Measurements from ENCODE around the gene SP8. TPM values are rescaled to one million over a fixed set of nuclear protein-coding genes. Genes with fewer than 3 reads are reported as not detected.

SP8 gene
- total RNA-seq, 1 donor from 2014 or later: not detected

DNA sequence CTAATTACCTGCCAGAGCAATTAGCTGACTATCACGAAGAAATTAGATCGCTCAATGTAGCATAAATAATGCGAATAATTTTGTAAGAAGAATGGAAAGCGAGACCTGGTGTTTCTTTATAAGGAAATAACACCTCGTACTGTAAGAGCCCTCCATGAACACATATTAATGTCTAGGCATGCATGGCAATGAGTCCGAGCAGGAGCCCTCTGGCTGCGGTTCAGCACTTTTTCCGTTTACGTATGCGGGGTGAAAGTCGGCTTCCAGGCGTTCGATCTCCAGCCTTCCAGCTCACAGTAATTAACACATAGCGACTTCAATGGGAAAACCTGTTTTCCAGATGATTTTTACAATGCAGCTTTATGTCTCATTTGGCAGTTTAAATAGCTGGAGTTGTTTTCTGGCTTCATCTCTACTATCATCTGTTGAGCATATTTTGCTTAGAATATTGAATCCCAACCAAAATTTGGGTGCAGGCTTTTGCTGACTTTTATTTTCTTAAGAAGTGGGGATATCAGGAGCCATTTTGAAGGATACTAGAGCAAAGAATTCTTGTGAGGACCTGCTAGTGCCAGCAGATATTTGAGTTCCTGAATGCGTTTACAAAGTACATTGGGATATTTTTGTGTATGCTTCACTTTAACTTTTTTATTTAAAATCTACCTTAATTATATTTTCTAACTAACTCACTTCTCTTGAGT, 7.2 kb upstream of the SP8 start:
- no peak for ATAC-seq

DNA sequence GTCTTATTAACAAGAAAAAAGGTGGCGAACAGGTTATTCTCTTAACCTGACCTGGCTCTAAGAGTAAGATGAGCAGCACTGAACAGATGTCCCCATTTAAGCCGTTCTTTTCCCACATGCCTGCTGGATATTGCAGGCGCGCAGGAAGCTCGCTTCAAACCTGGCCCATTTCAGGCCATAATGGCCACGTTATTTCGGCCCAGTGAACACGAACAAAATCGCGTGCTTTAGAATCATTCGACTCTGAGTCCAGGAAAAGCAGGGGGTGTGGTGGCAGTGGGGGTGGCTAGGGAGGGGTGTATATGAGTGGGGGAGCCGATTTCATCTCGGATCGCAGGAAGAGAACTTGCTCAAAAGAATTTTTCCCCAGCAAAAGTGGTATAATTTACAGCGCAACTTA, 6.6 kb upstream of the SP8 start:
- no peak for ATAC-seq

- ATAC-seq: no peak
Observed at GRCh38 chr7:20791538-20792434, 5.1 kb upstream of the SP8 start.

- ATAC-seq: no peak
Observed at GRCh38 chr7:20790375-20790774, 3.7 kb upstream of the SP8 start.

DNA sequence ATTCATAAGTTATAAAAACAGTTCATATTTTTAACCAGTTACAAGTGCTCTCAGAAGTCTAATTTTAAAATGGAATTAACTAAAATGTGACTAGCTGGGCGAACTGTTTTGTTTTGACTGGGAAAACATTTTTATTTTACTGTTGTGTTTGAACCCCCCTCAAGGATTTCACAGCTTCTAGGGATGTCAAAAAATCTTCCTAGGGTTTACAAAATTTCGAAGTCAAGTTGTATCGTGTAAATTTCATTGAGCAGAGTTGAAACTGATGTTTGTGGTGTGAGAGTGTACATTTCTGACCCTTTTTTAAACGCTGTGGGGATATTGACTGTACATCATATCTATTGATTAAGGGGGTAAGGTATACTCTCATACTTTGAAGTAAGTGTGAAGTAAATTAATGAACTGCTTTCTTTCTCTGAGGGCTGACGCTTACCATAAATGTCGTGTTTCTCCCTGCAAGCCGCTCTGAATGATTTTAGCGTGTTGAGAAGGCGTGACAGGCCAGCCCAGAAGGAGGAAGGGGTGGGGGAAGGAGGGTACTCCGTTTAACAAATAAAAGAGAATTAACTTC, 1.8 kb upstream of the SP8 start:
- no peak for ATAC-seq

DNA sequence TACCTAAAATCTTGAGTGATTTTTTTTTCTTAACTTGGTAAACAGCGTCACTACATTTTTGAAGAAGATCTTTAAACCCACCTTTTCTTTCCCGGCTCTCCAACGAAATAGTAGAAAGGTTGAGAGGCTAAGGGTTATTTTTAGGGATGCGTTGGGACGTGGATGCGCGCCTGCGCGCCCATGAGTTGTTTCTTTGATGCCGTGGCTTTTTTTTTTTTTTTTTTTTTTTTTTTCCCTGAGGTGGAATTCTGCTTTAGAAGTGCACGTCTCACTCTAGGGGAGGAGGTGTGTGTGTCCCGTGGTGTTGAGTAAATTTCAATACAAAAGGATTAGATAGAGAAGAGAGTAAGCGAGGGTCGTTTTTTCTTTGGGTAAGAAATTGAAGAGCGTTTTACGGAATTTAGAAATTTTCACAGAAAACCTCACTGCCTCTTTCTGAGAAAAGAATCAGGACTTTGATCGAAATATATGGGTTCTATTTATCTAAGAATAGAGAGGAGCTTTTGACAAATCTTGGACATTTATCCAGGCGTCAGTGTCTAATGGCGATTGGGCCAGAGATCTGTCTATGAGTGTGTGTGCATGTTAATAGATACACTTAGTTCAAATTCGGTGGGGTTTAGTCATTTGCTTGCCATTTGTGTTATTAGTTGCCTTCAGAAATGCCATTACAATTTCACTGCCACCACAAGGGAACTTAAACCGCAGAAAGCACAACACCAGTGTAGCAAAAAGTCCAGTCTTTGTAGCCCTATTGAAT, 1.2 kb upstream of the SP8 start:
- no peak for ATAC-seq

GRCh38 chr7:20786421-20786778, 286 bp downstream of the SP8 start:
- ATAC-seq: no peak

GRCh38 chr7:20786049-20786412, 655 bp downstream of the SP8 start:
- ATAC-seq: no peak

DNA sequence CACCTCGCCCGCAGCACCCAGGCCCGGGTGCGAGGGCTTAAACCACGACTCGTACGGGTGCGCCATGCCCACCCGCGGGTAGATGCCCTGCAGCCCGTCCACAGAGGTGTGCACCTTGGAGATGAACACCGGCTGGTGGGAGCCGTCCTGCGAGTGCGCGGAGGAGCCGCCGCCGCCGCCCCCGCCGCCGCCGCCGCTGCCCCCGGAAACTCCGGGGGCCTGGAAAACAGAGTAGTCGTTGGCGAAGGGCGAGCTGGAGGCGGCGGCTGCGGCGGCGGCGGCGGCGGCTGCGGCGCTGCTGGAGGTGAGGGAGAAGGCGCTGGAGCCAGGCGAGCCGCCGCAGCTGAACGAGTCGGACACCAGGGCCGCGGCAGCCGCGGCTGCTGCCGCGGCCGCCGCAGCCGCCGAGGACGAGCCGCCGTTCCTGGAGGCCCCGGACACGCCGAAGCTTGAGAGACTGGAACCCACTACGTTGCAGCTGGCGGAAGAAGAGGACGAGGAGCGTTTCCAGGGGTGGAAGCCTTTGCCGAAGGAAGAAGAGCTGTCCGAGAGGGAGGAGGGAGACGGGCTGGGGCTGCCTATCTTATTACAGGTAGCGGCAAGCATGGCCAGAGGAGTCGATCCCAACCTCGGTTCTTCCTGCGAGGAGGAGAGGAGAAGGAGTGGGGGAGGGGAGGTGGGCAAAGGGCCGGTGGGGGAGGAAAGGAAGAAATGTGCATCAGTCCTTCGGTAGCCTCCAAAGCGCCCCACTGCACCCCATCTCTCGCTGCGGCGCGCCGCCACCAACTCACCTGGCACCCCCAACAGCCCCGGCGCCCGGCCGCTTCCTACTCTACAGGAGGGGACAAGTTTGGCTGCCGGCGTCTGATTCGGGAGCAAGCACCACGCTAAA, 1.3 kb downstream of the SP8 start:
- ATAC-seq: peak; percentile 24

DNA sequence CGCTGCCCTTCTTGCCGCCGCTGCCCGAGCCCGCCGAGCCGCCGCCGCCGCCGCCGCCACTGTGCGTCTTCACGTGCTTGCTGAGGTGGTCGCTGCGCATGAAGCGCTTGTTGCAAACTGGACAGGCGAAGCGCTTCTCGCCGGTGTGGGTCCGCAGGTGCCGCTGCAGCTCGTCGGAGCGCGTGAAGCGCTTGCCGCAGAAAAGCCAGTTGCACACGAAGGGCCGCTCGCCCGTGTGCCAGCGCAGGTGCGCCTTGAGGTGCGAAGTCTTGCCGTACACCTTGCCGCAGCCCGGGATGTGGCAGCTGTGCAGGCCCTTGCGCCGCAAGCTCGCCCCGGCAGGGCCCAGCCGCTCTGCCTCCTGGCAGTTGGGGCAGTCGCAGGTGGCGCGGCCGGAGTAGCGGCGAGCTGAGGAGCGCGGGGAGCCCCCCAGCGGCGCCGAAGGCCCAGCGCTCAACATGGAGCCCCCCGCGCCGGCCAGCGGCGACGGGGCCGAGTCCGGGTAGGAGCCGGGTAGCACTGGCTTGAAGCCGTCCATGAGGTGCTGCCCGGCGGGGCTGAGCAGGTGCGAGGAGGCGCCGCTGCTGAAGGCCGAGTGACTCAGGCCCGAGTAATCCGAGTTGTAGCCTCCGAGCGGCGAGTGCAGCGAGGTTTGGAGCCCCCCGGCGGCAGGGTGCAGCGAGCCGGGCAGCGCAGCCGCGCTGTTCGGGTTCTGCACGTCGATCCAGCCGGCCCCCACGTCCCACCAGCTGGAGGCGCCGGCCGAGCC, 2.1 kb downstream of the SP8 start:
- ATAC-seq: peak; percentile 51

DNA sequence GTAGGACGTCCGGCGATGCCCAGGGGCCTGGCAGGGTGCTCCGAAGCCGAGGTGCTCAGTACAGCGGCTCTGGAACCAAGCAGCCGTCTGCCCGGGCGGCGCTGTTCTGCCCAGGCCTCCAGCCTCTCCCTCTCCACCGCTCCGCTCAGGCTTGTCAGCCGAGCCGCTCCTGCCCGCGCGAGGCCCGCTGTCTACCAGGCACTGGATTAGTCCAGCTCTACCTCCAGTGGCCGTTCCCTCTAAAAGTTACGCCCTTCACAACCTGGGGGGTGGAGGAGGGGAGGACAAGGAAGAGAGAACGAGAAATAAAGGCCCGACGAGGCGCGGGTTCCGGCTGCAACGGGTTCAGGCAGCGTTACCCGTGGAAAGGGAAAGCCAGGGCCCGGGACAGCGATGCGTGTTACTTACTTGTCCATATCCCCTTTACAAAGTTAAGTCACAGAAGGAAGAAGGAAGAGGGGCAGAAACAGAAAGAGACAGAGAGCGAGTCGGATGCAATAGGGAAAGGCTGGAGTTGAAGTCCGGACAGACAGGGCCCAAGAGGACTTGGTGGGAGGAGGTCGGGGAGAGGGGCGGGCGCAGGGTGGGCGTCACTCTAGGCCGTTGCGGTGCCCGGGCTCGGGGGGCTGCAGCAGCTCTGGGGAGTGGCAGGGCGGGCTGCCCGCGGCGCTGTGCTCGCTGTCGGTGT, 2.8 kb downstream of the SP8 start:
- ATAC-seq: peak; percentile 84

DNA sequence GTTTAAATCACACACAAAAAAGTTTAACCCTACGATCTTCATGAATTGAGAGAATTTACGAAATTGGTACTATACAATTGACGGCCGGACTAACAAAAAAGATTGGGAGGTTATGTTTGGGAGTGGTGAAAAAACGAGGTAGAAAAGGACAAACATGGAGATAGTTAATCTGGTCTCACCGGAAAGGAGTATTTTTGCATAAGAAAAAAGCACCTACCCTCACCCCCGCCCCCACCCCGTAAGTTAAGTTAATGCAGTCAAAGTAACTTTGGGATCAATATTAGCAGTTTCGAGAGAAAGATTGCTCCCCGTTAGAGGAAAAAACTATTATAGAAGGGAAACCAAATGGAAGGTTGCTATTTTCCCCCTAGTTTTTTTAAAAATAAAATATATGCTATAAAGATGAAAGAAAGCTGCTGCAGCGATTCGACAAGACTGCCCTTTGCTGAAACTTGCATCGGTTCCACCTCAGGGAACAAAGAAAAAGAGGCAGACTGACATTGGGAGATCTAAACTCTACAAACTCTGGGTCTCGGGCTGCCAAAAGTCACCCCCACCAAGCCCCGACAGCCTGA, 3.5 kb downstream of the SP8 start:
- no peak for ATAC-seq

DNA sequence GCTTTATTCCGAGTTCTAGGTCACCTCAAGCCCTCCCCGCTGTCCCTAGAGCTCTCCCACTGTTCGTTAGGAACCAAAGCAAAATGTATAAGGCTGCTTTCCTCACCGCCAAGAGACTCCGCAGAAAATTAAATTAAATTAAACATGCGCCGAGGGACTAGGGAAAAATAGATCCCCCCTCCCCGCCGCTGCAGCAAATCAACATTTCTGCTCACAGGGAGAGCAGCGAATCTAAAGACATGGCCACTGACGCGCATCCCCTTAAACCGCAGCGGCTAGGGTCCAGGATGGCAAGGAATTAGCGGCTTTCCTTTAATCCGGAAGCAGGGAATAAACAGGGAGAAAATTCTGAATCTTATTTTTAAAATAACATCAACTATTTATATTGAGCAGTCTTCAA, 7.6 kb downstream of the SP8 start:
- no peak for ATAC-seq

GRCh38 chr7:20778063-20778721, 8.5 kb downstream of the SP8 start:
- peak; percentile 74 for ATAC-seq

DNA sequence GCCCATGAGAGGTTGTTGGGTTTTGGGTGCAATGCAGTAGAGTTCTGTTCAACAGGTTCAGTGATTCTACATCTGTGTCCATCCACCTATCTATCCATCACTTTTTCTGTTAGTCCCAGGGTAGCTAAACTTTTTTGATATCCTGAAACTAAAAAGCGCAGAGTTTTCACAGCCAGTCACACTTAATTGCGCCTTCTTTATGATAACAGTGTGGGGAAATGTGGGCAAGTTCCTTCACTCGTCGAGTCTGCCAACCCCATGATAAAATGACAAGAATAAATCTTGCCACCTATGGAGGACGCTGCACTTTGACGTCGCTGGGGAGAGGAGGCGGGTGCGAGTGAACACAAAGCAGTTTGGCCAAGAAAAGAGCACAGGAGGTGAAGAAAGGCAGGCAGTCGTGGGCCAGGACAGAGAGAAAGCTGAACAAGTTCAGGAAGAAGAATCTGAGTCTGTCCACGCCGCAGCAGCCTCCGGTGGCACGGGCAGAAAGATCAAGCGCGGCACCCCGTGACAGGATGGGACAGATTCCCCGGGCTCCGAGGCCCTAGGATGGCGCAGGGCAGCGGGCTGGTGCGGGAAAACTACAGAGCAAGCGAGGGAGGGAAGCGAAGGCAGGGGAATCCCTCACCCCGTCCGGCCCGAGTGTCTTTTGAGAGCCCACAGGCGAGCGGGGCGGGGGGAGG, 9.2 kb downstream of the SP8 start:
- no peak for ATAC-seq

DNA sequence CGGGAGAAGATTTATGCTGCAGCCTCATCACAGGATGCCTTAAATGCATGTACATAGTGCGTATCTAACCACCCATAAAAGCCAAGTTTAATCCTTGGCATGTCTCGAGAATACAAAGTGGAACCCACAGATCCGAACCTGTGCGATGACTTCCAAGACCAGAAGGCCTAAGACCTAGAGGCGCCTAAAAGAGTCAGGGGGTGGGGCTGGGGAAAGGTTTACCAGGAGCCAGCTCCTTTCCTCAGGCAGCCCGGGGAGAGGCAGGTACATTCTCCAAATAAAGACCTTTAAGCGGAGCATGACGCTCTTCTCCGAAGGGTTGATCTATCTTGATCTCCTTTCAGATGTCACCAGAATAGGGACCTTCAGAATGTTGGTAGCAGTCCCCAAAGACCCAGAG, 9.7 kb downstream of the SP8 start:
- ATAC-seq: no peak

GRCh38 chr7:20776214-20776911, 10.3 kb downstream of the SP8 start:
- ATAC-seq: no peak

GRCh38 chr7:20754001-20754400, 32.7 kb downstream of the SP8 start:
- ATAC-seq: no peak

Data from esophagus mucosa (tissue), 1 donor.